AG09319 (cell line): Measurements from ENCODE around the gene TBCB.
"Not testable (repeated sequence)": the region's sequence is repeated elsewhere in the genome, so short reads cannot be mapped to it uniquely, and the experiment has no call there.

Experiments
- DNase-seq: peaks from one replicate; pipeline ENCODE4 v3.0.0-alpha.2; 2010; ENCODE audit warnings: low read depth; ENCODE audit errors: extremely low read depth
- TF ChIP-seq, protein P1 (sequence below): IDR thresholded peaks from 2 replicates; pipeline ENCODE4 v1.5.1; 2011; ENCODE audit warnings: low read depth, mild to moderate bottlenecking, inconsistent platforms, low read length, moderate library complexity

TBCB gene, protein sequence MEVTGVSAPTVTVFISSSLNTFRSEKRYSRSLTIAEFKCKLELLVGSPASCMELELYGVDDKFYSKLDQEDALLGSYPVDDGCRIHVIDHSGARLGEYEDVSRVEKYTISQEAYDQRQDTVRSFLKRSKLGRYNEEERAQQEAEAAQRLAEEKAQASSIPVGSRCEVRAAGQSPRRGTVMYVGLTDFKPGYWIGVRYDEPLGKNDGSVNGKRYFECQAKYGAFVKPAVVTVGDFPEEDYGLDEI

DNA sequence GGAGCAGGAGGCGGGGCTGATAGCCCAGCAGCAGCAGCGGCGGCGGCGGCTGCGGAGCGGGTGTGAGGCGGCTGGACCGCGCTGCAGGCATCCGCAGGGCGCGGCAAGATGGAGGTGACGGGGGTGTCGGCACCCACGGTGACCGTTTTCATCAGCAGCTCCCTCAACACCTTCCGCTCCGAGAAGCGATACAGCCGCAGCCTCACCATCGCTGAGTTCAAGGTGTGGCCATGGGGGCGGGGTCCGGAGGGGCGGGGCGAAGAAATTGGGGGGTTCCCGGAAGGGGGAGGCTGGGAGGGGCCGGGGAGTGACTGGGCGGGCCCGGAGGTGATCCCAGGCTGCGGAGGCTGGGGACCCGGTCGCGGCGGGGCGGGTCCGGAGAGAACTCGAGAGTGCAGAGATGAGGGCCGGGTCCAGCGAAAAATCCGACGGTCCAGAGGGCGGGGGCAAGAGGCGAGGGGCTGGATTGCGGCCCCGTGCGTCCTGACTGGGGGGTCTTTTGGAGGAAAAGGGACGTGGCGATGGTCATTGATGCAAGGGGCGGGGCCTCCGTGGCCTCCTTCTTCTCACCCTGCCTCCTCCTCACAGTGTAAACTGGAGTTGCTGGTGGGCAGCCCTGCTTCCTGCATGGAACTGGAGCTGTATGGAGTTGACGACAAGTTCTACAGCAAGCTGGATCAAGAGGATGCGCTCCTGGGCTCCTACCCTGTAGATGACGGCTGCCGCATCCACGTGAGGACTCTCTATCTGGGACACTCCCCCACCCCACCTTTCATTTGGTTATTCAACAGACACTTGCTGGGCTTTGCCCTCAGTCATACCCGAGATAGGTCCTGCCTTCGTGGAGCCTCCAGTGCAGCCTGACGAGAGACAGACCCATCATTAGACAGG is at the start of gene TBCB:
Gene TBCB, plus strand, starts transcription at position 16 of the 891 bp plus-strand sequence. Its CDS starts 93 bp downstream, at position 109.
- TF ChIP-seq, protein P1, sequence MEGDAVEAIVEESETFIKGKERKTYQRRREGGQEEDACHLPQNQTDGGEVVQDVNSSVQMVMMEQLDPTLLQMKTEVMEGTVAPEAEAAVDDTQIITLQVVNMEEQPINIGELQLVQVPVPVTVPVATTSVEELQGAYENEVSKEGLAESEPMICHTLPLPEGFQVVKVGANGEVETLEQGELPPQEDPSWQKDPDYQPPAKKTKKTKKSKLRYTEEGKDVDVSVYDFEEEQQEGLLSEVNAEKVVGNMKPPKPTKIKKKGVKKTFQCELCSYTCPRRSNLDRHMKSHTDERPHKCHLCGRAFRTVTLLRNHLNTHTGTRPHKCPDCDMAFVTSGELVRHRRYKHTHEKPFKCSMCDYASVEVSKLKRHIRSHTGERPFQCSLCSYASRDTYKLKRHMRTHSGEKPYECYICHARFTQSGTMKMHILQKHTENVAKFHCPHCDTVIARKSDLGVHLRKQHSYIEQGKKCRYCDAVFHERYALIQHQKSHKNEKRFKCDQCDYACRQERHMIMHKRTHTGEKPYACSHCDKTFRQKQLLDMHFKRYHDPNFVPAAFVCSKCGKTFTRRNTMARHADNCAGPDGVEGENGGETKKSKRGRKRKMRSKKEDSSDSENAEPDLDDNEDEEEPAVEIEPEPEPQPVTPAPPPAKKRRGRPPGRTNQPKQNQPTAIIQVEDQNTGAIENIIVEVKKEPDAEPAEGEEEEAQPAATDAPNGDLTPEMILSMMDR = no peak
- DNase-seq = no peak

DNA sequence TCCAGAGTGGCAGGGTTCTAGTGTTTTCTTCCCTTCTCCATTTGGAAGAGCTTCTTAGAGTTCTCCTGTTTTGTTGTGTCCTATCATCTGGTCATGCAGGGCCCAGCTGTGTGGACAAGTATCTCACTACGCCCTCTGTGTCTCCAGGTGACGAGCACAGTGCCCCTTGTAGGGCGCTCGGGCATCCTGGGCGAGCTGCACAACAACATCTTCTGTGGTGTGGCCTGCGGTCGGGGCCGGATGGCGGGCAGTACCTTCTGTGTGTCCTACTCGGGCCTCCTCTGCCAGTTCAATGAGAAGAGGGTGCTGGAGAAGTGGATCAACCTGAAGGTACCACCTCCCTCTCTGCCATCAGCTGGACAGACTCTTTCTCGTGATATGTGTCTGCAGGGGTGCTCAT is 47.6 kb upstream of the TBCB start:
- no peak for DNase-seq
- TF ChIP-seq, protein P1 = no peak

DNA sequence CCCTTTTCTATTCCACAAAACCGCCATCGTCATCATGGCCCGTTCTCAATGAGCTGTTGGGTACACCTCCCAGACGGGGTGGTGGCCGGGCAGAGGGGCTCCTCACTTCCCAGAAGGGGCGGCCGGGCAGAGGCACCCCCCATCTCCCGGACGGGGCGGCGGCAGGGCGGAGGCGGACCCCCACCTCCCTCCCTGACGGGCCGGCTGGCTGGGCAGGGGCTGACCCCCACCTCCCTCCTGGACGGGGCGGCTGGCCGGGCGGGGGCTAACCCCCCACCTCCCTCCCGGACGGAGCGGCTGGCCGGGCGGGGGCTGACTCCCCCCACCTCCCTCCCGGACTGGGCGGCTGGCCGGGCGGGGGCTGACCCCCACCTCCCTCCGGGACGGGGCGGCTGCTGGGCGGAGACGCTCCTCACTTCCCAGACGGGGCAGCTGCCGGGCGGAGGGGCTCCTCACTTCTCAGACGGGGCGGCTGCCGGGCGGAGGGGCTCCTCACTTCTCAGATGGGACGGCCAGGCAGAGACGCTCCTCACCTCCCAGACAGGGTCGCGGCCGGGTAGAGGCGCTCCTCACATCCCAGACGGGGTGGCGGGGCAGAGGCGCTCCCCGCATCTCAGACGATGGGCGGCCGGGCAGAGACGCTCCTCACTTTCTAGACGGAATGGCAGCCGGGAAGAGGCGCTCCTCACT is 46.3 kb upstream of the TBCB start:
- not testable (repeated sequence) for DNase-seq

DNA sequence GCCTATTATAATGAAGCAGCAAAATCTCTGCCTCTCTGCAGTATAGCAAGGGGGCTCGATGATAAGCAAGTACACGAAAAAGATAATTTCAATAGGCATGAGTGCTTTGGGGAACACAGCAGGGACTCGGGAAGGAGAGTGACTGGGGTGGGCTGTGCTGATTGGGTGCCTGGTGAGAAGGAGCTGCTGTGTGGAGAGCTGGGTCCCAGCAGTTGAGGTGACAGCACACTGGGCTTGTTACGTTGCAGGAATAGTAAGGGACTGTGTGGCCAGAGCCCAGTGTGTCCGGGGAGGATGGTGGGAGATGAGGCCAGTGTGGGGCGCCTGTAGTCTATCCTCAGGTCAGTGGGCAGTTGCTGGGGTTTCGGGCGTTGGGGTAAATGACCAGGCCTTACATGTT is 43.2 kb upstream of the TBCB start:
- DNase-seq = no peak
- TF ChIP-seq, protein P1 = no peak

DNA sequence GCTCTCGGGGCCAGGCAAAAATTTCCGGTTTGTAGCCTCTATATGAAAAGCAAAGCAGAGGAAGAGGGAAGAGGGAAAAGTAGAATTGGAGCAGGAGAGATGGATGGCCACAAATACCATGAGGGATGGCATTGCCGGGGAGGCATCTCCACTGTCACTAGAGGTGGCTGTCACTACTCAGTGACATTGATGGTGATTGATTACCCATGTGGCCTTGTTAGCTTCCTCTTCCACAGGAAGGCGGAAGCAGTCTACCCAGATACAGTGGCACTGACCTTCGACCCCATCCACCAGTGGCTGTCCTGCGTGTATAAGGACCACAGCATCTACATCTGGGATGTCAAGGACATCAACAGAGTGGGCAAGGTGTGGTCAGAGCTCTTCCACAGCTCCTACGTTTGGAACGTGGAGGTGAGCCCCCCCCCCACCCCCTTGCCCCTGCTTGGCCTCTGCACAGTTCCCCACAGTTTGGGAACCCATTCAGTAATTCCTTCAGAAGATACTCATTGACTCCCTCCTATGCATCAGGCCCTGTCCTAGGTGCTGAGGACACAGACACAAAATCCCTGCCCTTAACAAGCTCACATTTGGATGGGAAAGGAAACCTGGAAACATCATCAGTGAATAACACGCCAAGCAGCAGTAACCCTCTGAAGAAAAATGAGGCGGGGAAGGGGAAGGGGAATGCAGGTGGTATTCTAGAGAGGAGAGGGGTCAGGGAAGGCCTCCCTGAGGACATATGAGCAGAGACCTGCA is 42.0 kb upstream of the TBCB start:
- TF ChIP-seq, protein P1 = no peak

DNA sequence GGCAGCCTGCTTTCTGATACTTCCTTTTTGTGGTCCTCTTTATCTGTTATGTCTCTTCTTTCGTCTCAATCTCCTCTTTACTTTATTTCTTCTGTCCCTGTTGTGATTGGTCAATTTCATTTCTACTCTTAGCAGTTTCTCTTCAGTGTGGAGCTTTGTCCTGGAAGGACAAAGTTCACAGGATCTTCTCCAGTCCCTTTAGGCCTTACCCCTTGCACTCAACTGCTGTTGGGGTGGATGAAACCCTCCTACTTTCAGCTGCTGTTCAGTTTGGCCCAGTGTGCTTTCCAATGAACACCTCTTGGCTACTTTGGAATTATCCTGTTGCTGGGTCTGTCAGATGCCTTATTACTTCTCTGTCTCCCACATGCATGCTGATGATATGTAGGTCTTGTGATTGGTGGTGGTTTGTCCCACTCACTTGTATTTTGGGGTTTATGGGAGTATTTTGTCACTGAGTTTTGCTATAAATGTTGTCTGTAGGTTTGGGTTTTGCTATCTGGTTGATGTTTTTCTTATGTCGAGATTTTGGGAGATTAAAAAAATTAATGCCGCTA is 35.8 kb upstream of the TBCB start:
- TF ChIP-seq, protein P1 = no peak
- no peak for DNase-seq

More for the DNA sequence above, 42.0 kb upstream of the TBCB start:
- DNase-seq = no peak

DNA sequence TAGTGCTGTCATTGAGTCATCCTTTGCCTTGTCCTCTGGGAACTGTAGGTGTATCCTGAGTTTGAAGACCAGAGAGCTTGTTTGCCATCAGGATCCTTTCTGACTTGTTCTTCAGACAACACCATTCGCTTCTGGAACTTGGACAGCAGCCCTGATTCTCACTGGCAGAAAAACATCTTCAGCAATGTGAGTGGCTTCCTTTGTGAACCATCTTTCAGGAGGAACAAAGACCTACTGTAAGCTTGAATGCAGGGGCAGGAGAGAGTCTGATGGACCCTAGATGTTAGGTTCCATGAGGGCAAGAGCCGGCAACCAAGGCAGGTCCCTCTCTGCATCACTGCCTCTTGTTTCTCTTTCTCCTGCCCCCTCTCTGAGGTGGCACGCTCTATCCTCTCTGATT is 33.9 kb upstream of the TBCB start:
- TF ChIP-seq, protein P1 = no peak
- no peak for DNase-seq
